Measurements from ENCODE around the gene GLRX.
A peak's percentile ranks its signal among the peaks of the same experiment; 100 is the strongest.
"Not testable (repeated sequence)": the region's sequence is repeated elsewhere in the genome, so short reads cannot be mapped to it uniquely, and the experiment has no call there.

The GLRX gene

GRCh38 chr5:95859661-95860060, 37.1 kb upstream of the GLRX start:
- Mint-ChIP-seq H3K27ac (no peak overlapping the region), H3K4me3 (no peak overlapping the region), H3K27me3 (peaks cover 6% of the 10 kb centered on the region), H3K4me1 (ENCODE audit: low read depth) (peaks cover 63% of the 10 kb centered on the region), H3K36me3 (ENCODE audit: low read depth) (no peaks in the 10 kb centered on the region), H3K9me3 (no peaks in the 10 kb centered on the region)
- intact Hi-C loops (cut with micrococcal nuclease): loop anchor here (2.0 kb wide), 1 partner anchor 101 kb away; the partner anchor contains the start of gene ELL2

- H3K4me1 Mint-ChIP-seq (ENCODE audit: low read depth): peaks cover 55% of the 10 kb centered on the region
- intact Hi-C loops (cut with micrococcal nuclease): loop anchor here (1.0 to 2.0 kb wide), 3 partner anchors 102 to 742 kb away; partner anchors contain the start of gene ELL2
Observed at GRCh38 chr5:95858661-95859595, 36.4 kb upstream of the GLRX start.

GRCh38 chr5:95858023-95858461, 35.5 kb upstream of the GLRX start:
- Mint-ChIP-seq H3K9me3 (no peaks in the 10 kb centered on the region), H3K27me3 (peaks cover 6% of the 10 kb centered on the region), H3K27ac (no peak overlapping the region), H3K36me3 (ENCODE audit: low read depth) (no peaks in the 10 kb centered on the region), H3K4me3 (no peak overlapping the region), H3K4me1 (ENCODE audit: low read depth) (peaks cover 48% of the 10 kb centered on the region)
- intact Hi-C loops (cut with micrococcal nuclease): loop anchor here (1.0 to 2.0 kb wide), 3 partner anchors 103 to 743 kb away; partner anchors contain the start of gene ELL2

More at GRCh38 chr5:95858661-95859595, 36.4 kb upstream of the GLRX start:
- Mint-ChIP-seq H3K9me3 (no peaks in the 10 kb centered on the region), H3K4me3 (peak overlapping the region; percentile 58), H3K27ac (no peak overlapping the region), H3K27me3 (peaks cover 6% of the 10 kb centered on the region), H3K36me3 (ENCODE audit: low read depth) (no peaks in the 10 kb centered on the region)

GRCh38 chr5:95857185-95857945, 34.8 kb upstream of the GLRX start:
- Mint-ChIP-seq H3K9me3 (no peaks in the 10 kb centered on the region), H3K27ac (no peak overlapping the region), H3K4me1 (ENCODE audit: low read depth) (peaks cover 41% of the 10 kb centered on the region), H3K4me3 (no peak overlapping the region), H3K36me3 (ENCODE audit: low read depth) (no peaks in the 10 kb centered on the region), H3K27me3 (peaks cover 6% of the 10 kb centered on the region)
- intact Hi-C loops (cut with micrococcal nuclease): no loop called here

GRCh38 chr5:95856501-95856981, 34.0 kb upstream of the GLRX start:
- Mint-ChIP-seq H3K27me3 (peaks cover 6% of the 10 kb centered on the region), H3K36me3 (ENCODE audit: low read depth) (no peaks in the 10 kb centered on the region), H3K4me3 (no peak overlapping the region), H3K27ac (no peak overlapping the region), H3K9me3 (no peaks in the 10 kb centered on the region), H3K4me1 (ENCODE audit: low read depth) (peaks cover 33% of the 10 kb centered on the region)
- intact Hi-C loops (cut with micrococcal nuclease): no loop called here

GRCh38 chr5:95853490-95853889, 31.0 kb upstream of the GLRX start:
- no peaks in the 10 kb centered on the region for H3K36me3 Mint-ChIP-seq (ENCODE audit: low read depth)
- H3K4me1 Mint-ChIP-seq (ENCODE audit: low read depth): peaks cover 19% of the 10 kb centered on the region
- H3K9me3 Mint-ChIP-seq: no peaks in the 10 kb centered on the region
- peaks cover 3% of the 10 kb centered on the region for H3K27me3 Mint-ChIP-seq
- intact Hi-C loops (cut with micrococcal nuclease): no loop called here
- H3K4me3 Mint-ChIP-seq: no peak overlapping the region
- H3K27ac Mint-ChIP-seq: no peak overlapping the region

GRCh38 chr5:95852567-95852966, 30.0 kb upstream of the GLRX start:
- no peaks in the 10 kb centered on the region for H3K9me3 Mint-ChIP-seq
- H3K4me1 Mint-ChIP-seq (ENCODE audit: low read depth): peaks cover 13% of the 10 kb centered on the region
- intact Hi-C loops (cut with micrococcal nuclease): no loop called here
- peaks cover 5% of the 10 kb centered on the region for H3K27me3 Mint-ChIP-seq
- H3K27ac Mint-ChIP-seq: no peak overlapping the region
- no peaks in the 10 kb centered on the region for H3K36me3 Mint-ChIP-seq (ENCODE audit: low read depth)
- no peak overlapping the region for H3K4me3 Mint-ChIP-seq

- H3K4me1 Mint-ChIP-seq (ENCODE audit: low read depth); H3K4me3 Mint-ChIP-seq; intact Hi-C loops (cut with micrococcal nuclease); H3K27me3 Mint-ChIP-seq; H3K9me3 Mint-ChIP-seq; H3K27ac Mint-ChIP-seq; H3K36me3 Mint-ChIP-seq (ENCODE audit: low read depth): not testable (repeated sequence)
Observed at GRCh38 chr5:95851141-95851540, 28.6 kb upstream of the GLRX start.

- no peak overlapping the region for H3K27ac Mint-ChIP-seq
- intact Hi-C loops (cut with micrococcal nuclease): no loop called here
Observed at GRCh38 chr5:95850391-95850894, 27.9 kb upstream of the GLRX start.

GRCh38 chr5:95848701-95849100, 26.2 kb upstream of the GLRX start:
- intact Hi-C loops (cut with micrococcal nuclease): no loop called here
- H3K9me3 Mint-ChIP-seq: no peaks in the 10 kb centered on the region
- H3K4me1 Mint-ChIP-seq (ENCODE audit: low read depth): peaks cover 17% of the 10 kb centered on the region
- H3K27me3 Mint-ChIP-seq: peaks cover 3% of the 10 kb centered on the region
- H3K36me3 Mint-ChIP-seq (ENCODE audit: low read depth): no peaks in the 10 kb centered on the region
- no peak overlapping the region for H3K4me3 Mint-ChIP-seq
- H3K27ac Mint-ChIP-seq: no peak overlapping the region

More at GRCh38 chr5:95850391-95850894, 27.9 kb upstream of the GLRX start:
- Mint-ChIP-seq H3K27me3 (peaks cover 3% of the 10 kb centered on the region), H3K36me3 (ENCODE audit: low read depth) (no peaks in the 10 kb centered on the region), H3K4me1 (ENCODE audit: low read depth) (peaks cover 7% of the 10 kb centered on the region), H3K9me3 (no peaks in the 10 kb centered on the region), H3K4me3 (no peak overlapping the region)

- H3K4me1 Mint-ChIP-seq (ENCODE audit: low read depth): peaks cover 31% of the 10 kb centered on the region
- no peaks in the 10 kb centered on the region for H3K9me3 Mint-ChIP-seq
- H3K36me3 Mint-ChIP-seq (ENCODE audit: low read depth): no peaks in the 10 kb centered on the region
- no peak overlapping the region for H3K4me3 Mint-ChIP-seq
- H3K27ac Mint-ChIP-seq: no peak overlapping the region
- intact Hi-C loops (cut with micrococcal nuclease): loop anchor here (1.0 kb wide), 2 partner anchors 66 to 183 kb away; no protein-coding TSS in a partner anchor
- H3K27me3 Mint-ChIP-seq: peaks cover 3% of the 10 kb centered on the region
Observed at GRCh38 chr5:95847261-95847592, 24.7 kb upstream of the GLRX start.

- Mint-ChIP-seq H3K4me1 (ENCODE audit: low read depth) (peaks cover 36% of the 10 kb centered on the region), H3K27ac (no peak overlapping the region), H3K9me3 (no peaks in the 10 kb centered on the region)
Observed at GRCh38 chr5:95846554-95847260, 24.2 kb upstream of the GLRX start.

GRCh38 chr5:95845391-95845790, 22.9 kb upstream of the GLRX start:
- intact Hi-C loops (cut with micrococcal nuclease): no loop called here
- Mint-ChIP-seq H3K27ac (peak overlapping the region; percentile 12), H3K9me3 (no peaks in the 10 kb centered on the region), H3K4me1 (ENCODE audit: low read depth) (peaks cover 45% of the 10 kb centered on the region), H3K36me3 (ENCODE audit: low read depth) (no peaks in the 10 kb centered on the region), H3K4me3 (no peak overlapping the region), H3K27me3 (peaks cover 3% of the 10 kb centered on the region)

More at GRCh38 chr5:95846554-95847260, 24.2 kb upstream of the GLRX start:
- peaks cover 3% of the 10 kb centered on the region for H3K27me3 Mint-ChIP-seq
- intact Hi-C loops (cut with micrococcal nuclease): loop anchor here (1.0 kb wide), 2 partner anchors 65 to 182 kb away; no protein-coding TSS in a partner anchor
- H3K36me3 Mint-ChIP-seq (ENCODE audit: low read depth): no peaks in the 10 kb centered on the region
- no peak overlapping the region for H3K4me3 Mint-ChIP-seq

Measured in dendritic cell treated with granulocyte-macrophage colony-stimulating factor and Interleukin-4, amounts not matched to agents 40 ng/mL and 50 ng/mL, for 4 days (primary cell).